DMS79 treated with DMSO at 0.1 percent for 48 hours (cell line): ENCODE results near the gene KRT86.
"Not testable (repeated sequence)": the region's sequence is repeated elsewhere in the genome, so short reads cannot be mapped to it uniquely, and the experiment has no call there.

Experiments used
- DNase-seq: peaks from one replicate; lab custom pipeline; 2025; lab: John Stamatoyannopoulos, UW

The KRT86 gene

GRCh38 chr12:52267699-52268098, 6.7 kb upstream of the KRT86 start:
- DNase-seq: no peak

GRCh38 chr12:52268212-52268611, 6.2 kb upstream of the KRT86 start:
- DNase-seq: no peak

GRCh38 chr12:52270541-52271070, 3.8 kb upstream of the KRT86 start:
- DNase-seq: no peak

GRCh38 chr12:52271158-52271557, 3.3 kb upstream of the KRT86 start:
- no peak for DNase-seq

GRCh38 chr12:52275686-52276085, 1.2 kb downstream of the KRT86 start:
- DNase-seq: no peak

GRCh38 chr12:52277486-52278245, 3.2 kb downstream of the KRT86 start:
- DNase-seq: no peak

GRCh38 chr12:52278575-52279421, 4.4 kb downstream of the KRT86 start:
- no peak for DNase-seq

- no peak for DNase-seq
These were observed 5.2 kb downstream of the KRT86 start for GRCh38 chr12:52279422-52280318.

GRCh38 chr12:52280319-52280795, 5.9 kb downstream of the KRT86 start:
- no peak for DNase-seq

GRCh38 chr12:52280796-52281560, 6.5 kb downstream of the KRT86 start:
- DNase-seq: no peak

GRCh38 chr12:52284562-52285171, 10.2 kb downstream of the KRT86 start:
- DNase-seq: no peak

GRCh38 chr12:52285172-52285745, 10.8 kb downstream of the KRT86 start:
- DNase-seq: no peak

GRCh38 chr12:52285851-52286530, 11.5 kb downstream of the KRT86 start:
- no peak for DNase-seq

GRCh38 chr12:52286857-52287785, 12.7 kb downstream of the KRT86 start:
- DNase-seq: not testable (repeated sequence)

- DNase-seq: not testable (repeated sequence)
These were observed 13.7 kb downstream of the KRT86 start for GRCh38 chr12:52287816-52288805.

GRCh38 chr12:52290483-52291134, 16.2 kb downstream of the KRT86 start:
- DNase-seq: not testable (repeated sequence)
